WI38 (cell line): ENCODE data around the gene KDM2A.
"Not testable (repeated sequence)": the region's sequence is repeated elsewhere in the genome, so short reads cannot be mapped to it uniquely, and the experiment has no call there.

ENCODE experiments used
- H3K4me3 ChIP-seq: 2 replicates; pipeline ENCODE4 v1.5.1; 2011; ENCODE audit warnings: low read depth, mild to moderate bottlenecking, control low read depth, low read length
- TF ChIP-seq, protein P1 (sequence below): IDR thresholded peaks from 2 replicates; pipeline ENCODE4 v1.5.1; 2012; ENCODE audit warnings: low read depth, mild to moderate bottlenecking, control low read depth, low read length

KDM2A gene

GRCh38 chr11:67199751-67200150, 80.7 kb downstream of the KDM2A start:
- no peak overlapping the region for H3K4me3 ChIP-seq
- TF ChIP-seq, protein P1, sequence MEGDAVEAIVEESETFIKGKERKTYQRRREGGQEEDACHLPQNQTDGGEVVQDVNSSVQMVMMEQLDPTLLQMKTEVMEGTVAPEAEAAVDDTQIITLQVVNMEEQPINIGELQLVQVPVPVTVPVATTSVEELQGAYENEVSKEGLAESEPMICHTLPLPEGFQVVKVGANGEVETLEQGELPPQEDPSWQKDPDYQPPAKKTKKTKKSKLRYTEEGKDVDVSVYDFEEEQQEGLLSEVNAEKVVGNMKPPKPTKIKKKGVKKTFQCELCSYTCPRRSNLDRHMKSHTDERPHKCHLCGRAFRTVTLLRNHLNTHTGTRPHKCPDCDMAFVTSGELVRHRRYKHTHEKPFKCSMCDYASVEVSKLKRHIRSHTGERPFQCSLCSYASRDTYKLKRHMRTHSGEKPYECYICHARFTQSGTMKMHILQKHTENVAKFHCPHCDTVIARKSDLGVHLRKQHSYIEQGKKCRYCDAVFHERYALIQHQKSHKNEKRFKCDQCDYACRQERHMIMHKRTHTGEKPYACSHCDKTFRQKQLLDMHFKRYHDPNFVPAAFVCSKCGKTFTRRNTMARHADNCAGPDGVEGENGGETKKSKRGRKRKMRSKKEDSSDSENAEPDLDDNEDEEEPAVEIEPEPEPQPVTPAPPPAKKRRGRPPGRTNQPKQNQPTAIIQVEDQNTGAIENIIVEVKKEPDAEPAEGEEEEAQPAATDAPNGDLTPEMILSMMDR = no peak

DNA sequence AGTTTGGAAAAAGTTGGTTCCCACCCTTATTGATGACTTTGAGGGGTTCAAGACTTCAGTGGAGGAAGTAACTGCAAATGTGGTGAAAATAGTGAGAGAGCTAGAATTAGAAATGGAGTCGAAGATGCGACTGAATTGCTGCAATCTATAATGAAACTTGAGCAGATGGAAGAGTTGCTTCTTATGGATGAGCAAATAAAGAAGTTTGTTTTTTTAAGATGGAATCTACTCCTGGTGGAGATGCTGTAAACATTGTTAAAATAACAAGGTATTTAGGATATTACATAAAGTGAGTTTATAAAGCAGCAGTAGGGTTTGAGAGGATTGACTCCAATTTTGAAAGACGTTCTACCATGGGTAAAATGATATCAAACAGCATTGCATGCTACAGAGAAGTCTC, 83.0 kb downstream of the KDM2A start:
- no peak overlapping the region for H3K4me3 ChIP-seq
- TF ChIP-seq, protein P1 = no peak

DNA sequence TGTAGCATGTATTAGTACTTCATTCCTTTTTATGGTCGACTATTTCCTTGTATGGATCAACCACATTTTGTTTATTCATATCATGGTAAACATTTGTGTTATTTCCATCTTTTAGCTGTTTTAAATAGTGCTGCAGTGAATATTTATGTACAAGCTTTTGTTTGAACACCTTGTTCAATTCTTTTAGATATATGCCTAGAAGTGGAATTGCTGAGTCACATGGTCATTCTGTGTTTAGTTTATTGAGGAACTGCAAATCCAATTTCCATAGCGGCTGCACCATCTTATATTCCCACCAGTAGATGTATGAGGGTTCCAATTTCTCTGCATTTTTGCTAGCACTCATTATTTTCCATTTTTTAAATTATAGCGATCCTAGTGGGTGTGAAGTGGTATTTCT, 85.8 kb downstream of the KDM2A start:
- TF ChIP-seq, protein P1 = no peak

GRCh38 chr11:67209222-67209621, 90.2 kb downstream of the KDM2A start:
- H3K4me3 ChIP-seq = not testable (repeated sequence)

More for the DNA sequence above, 85.8 kb downstream of the KDM2A start:
- no peak overlapping the region for H3K4me3 ChIP-seq

DNA sequence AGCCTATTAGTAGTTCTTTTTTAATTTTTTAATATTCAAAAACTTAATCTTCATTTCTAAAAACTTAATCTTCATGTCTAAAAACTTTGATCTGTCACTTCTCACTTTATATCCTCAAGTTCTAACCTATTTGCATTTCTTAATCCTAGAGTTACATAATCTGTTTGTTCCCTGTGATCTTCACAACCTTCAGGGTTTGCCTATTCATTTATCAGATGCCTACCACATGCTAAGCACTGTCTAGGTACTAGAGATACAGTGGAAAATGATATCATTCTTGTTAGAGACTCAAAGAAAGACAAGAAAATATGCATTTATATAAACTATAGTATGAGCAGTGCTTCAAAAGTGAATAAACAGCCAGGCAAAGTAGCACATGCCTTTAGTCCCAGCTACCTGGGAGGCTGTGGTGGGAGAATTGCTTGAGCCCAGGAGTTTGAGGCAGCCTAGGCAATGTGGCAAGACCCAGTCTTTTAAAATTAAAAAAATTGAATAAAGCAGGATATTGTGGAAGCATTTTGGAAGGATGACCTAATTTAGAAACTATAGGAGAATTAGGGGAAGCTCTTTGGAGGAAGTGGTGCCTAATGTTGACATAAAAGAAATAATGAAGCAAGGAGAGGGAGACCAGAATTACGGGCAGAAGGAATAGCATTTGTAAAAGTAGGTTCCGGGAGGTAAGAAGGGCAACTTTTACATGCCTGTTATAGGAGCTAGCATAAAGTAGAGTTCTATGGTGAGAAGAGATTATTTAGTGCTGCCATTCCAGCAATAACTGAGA, 92.8 kb downstream of the KDM2A start:
- H3K4me3 ChIP-seq = no peak overlapping the region
- TF ChIP-seq, protein P1 = no peak

DNA sequence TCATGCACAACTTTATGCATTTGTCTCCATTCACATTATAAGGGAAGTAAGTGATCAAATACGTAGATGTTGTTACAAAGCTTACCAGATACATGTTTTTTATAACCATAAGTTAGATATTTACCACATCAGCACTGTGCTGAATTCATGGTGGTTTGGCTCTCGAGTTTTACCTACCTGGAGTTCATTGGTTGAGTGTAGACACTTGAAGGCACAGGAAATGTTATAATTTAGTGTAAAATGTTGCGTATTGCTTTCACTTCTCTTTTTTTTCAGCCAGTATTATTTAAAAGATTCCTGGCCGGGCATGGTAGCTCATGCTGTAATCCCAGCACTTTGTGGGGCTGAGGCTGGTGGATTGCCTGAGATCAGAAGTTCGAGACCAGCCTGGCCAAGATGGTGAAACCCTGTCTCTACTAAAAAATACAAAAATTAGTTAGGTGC, 94.1 kb downstream of the KDM2A start:
- H3K4me3 ChIP-seq = no peak overlapping the region
- TF ChIP-seq, protein P1 = no peak

- TF ChIP-seq, protein P1 = no peak
- H3K4me3 ChIP-seq = no peak overlapping the region
Observed at GRCh38 chr11:67227726-67228125, 108.7 kb downstream of the KDM2A start.

- TF ChIP-seq, protein P1 = no peak
- no peak overlapping the region for H3K4me3 ChIP-seq
Observed at GRCh38 chr11:67230406-67230805, 111.3 kb downstream of the KDM2A start.
